Neural crest cell (in vitro differentiated cells): ENCODE data around the gene RERE. TPM values are rescaled to one million over a fixed set of nuclear protein-coding genes. Genes with fewer than 3 reads are reported as not detected.
A peak's percentile ranks its signal among the peaks of the same experiment; 100 is the strongest.

ENCODE experiments used
- DNase-seq: peaks from one replicate; pipeline ENCODE4 v3.0.0; 2021; ENCODE audit warnings: low read depth, mixed read lengths, low spot score
- H3K27ac Mint-ChIP-seq: one replicate; pipeline ENCODE4 v1.8.0; 2021; ENCODE audit warnings: mild to moderate bottlenecking, mixed read lengths; ENCODE audit not compliant: unreplicated experiment
- H3K27me3 Mint-ChIP-seq: 2 replicates; pipeline ENCODE4 v1.8.0; 2021; ENCODE audit warnings: low read depth, mild to moderate bottlenecking, mixed read lengths
- H3K36me3 Mint-ChIP-seq: 2 replicates; pipeline ENCODE4 v1.8.0; 2021; ENCODE audit warnings: low read depth, mild to moderate bottlenecking, mixed read lengths
- H3K4me1 Mint-ChIP-seq: 2 replicates; pipeline ENCODE4 v1.8.0; 2021; ENCODE audit warnings: mixed read lengths
- H3K4me3 Mint-ChIP-seq: one replicate; pipeline ENCODE4 v1.8.0; 2021; ENCODE audit warnings: mild to moderate bottlenecking, mixed read lengths
- H3K9me3 Mint-ChIP-seq: 2 replicates; pipeline ENCODE4 v1.8.0; 2021; ENCODE audit warnings: mixed read lengths
- CTCF ChIP-seq: fragments of 200-600 bp; sonication (generic); conservative IDR thresholded peaks from 2 replicates; pipeline ENCODE4 v1.5.0; 2021; ENCODE audit warnings: antibody characterized with exemption, mild to moderate bottlenecking
- total RNA-seq: library from RNA; stranded (reverse); gene quantifications from 2 replicates; pipeline ENCODE4 v1.2.1, GENCODE V29; 2021

Gene RERE
- total RNA-seq, 1 donor from 2014 or later = 122 TPM

DNA sequence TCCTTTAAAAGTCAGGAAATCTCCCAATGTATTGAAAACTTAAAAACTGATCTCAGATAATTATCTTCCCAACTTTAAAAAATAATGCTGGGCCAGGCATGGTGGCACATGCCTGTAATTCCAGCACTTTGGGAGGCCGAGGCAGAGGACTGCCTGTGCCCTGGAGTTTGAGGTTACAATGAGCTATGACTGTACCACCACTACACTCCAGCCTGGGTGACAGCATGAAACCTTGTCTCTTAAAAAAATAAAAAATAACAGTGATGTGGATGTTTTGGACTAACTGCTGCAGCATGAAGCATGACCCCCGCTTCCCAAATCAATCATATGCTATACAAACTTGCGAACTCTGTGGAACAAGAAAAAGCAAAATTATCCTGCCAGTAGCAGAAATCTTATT is 186.3 kb downstream of the RERE start:
- H3K4me3 Mint-ChIP-seq = no peak overlapping the region
- peaks cover 60% of the 10 kb centered on the region for H3K4me1 Mint-ChIP-seq

GRCh38 chr1:8629241-8630091 is 188.0 kb downstream of the RERE start:
- no peak for TF ChIP-seq CTCF
- Mint-ChIP-seq H3K27ac (no peak overlapping the region), H3K36me3 (no peaks in the 10 kb centered on the region), H3K9me3 (no peaks in the 10 kb centered on the region), H3K4me1 (peaks cover 63% of the 10 kb centered on the region), H3K4me3 (no peak overlapping the region), H3K27me3 (no peaks in the 10 kb centered on the region)
- DNase-seq = no peak

More for the DNA sequence above, 186.3 kb downstream of the RERE start:
- TF ChIP-seq CTCF = no peak
- DNase-seq = no peak
- no peaks in the 10 kb centered on the region for H3K9me3 Mint-ChIP-seq
- H3K27ac Mint-ChIP-seq = no peak overlapping the region
- H3K27me3 Mint-ChIP-seq = no peaks in the 10 kb centered on the region
- no peaks in the 10 kb centered on the region for H3K36me3 Mint-ChIP-seq

DNA sequence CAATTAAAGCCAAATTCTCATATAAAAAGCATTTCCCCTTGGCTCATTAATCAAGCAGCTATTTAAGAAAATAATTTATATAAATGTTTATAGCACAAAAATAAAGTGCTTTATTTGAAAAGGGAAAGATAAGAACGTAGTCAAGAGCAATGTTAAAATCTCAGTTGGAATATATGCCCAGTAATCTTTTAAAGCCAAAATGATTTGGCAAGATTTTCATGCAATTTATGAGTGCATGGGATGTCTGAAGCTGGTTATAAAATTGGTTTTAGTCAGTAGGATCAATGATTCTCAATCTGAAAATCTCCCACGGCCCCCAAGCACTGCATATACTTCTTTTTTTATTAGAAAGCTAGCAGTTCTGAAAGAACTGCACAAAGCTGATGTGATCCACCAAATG is 188.8 kb downstream of the RERE start:
- H3K36me3 Mint-ChIP-seq = no peaks in the 10 kb centered on the region
- DNase-seq = no peak
- TF ChIP-seq CTCF = no peak
- H3K4me3 Mint-ChIP-seq = no peak overlapping the region
- peaks cover 65% of the 10 kb centered on the region for H3K4me1 Mint-ChIP-seq
- no peaks in the 10 kb centered on the region for H3K9me3 Mint-ChIP-seq
- no peaks in the 10 kb centered on the region for H3K27me3 Mint-ChIP-seq
- H3K27ac Mint-ChIP-seq = no peak overlapping the region

DNA sequence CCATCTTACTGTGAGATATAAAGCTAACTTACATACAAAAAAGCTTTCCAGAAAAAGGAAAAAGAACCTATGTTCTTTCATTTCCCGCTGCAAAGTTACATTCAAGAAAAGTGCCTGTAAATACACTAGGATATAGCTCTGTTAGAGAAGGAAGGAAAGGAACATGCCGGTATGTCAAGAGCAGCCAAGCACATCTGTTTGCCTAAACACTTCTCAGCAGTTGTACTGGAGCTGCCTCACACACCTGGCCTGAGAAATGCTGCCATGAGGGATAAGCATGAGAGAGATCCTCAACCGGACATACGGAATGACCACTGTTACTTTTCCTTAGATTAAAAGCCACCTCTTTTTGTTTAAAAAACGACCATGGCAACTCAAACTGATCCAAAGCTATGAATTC is 189.7 kb downstream of the RERE start:
- DNase-seq = no peak
- H3K4me1 Mint-ChIP-seq = peaks cover 67% of the 10 kb centered on the region
- no peaks in the 10 kb centered on the region for H3K36me3 Mint-ChIP-seq
- H3K27me3 Mint-ChIP-seq = no peaks in the 10 kb centered on the region
- no peak for TF ChIP-seq CTCF
- no peak overlapping the region for H3K27ac Mint-ChIP-seq
- no peaks in the 10 kb centered on the region for H3K9me3 Mint-ChIP-seq
- H3K4me3 Mint-ChIP-seq = no peak overlapping the region

DNA sequence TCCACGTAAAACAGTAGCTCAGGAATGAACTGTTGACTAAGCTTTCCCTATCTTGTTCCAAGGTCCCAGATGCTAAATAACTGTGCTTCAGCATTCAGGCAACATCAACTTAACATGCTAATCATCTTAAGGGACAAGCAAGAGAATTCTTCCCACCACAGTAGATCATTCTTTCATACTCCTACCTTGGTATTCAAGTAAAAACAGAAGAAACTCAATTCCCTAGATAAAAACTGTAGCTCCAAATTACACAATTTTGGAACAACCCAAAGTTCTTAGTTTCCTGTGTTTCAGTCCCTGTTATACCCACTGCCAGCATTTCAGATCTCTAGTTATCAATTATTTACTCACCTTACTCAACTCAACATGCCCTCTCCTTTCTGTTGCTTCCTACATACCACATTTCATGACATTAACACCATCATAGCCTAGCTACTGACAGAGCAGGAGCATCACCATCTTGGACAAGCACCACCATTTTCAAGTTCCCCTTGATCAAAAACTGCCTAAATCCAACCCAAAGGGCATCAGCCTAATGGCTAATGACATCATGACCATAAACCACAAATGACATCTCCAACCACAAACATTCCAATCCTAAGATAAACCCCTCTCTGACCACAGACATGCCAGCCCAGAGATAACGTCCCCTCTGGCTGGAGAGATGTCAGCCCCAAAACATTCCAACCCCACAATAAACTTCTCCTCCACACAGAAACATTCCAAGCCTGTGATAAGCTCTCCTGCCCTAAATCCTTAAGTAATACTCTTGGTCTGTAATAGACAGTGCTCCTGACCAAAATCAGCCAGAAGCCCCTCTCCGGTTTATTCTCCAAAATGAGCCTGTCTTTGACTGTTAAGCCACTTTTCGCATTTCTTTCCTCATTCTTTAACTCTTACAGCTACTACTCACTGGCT is 191.2 kb downstream of the RERE start:
- H3K36me3 Mint-ChIP-seq = no peaks in the 10 kb centered on the region
- no peak overlapping the region for H3K4me3 Mint-ChIP-seq
- no peak for DNase-seq
- no peaks in the 10 kb centered on the region for H3K27me3 Mint-ChIP-seq
- peak overlapping the region; percentile 40 for H3K27ac Mint-ChIP-seq
- peaks cover 66% of the 10 kb centered on the region for H3K4me1 Mint-ChIP-seq
- TF ChIP-seq CTCF = no peak
- H3K9me3 Mint-ChIP-seq = no peaks in the 10 kb centered on the region
